Activated naive CD4-positive, alpha-beta T cell treated with anti-CD3 and anti-CD28 coated beads, Interleukin-2, amount 50 U/mL, for 16 hours (primary cell): ENCODE measurements around the gene ANKRD2.

Experiments used
- DNase-seq: peaks from one replicate; pipeline ENCODE4 v3.0.0-alpha.2; 2020

The ANKRD2 gene

GRCh38 chr10:97597778-97598177 is 25.2 kb downstream of the ANKRD2 start:
- no peak for DNase-seq

GRCh38 chr10:97598407-97599271 is 26.1 kb downstream of the ANKRD2 start:
- no peak for DNase-seq

- no peak for DNase-seq
Measured at GRCh38 chr10:97599272-97599619, 26.7 kb downstream of the ANKRD2 start.

- no peak for DNase-seq
Measured at GRCh38 chr10:97600616-97601015, 28.0 kb downstream of the ANKRD2 start.

GRCh38 chr10:97601268-97602215 is 29.0 kb downstream of the ANKRD2 start:
- DNase-seq = no peak

- no peak for DNase-seq
Measured at GRCh38 chr10:97607095-97607636, 34.6 kb downstream of the ANKRD2 start.

- DNase-seq = no peak
Measured at GRCh38 chr10:97608991-97609561, 36.5 kb downstream of the ANKRD2 start.

- no peak for DNase-seq
Measured at GRCh38 chr10:97611473-97611872, 38.9 kb downstream of the ANKRD2 start.

- DNase-seq = no peak
Measured at GRCh38 chr10:97612386-97612785, 39.8 kb downstream of the ANKRD2 start.

- no peak for DNase-seq
Measured at GRCh38 chr10:97618285-97618684, 45.7 kb downstream of the ANKRD2 start.

- DNase-seq = no peak
Measured at GRCh38 chr10:97618733-97619132, 46.2 kb downstream of the ANKRD2 start.

- no peak for DNase-seq
Measured at GRCh38 chr10:97623277-97623676, 50.7 kb downstream of the ANKRD2 start.

GRCh38 chr10:97627731-97628130 is 55.2 kb downstream of the ANKRD2 start:
- DNase-seq = no peak

- no peak for DNase-seq
Measured at GRCh38 chr10:97628228-97628627, 55.6 kb downstream of the ANKRD2 start.

- DNase-seq = no peak
Measured at GRCh38 chr10:97629289-97629688, 56.7 kb downstream of the ANKRD2 start.

- DNase-seq = no peak
Measured at GRCh38 chr10:97631098-97631497, 58.5 kb downstream of the ANKRD2 start.

GRCh38 chr10:97632949-97633884 is 60.6 kb downstream of the ANKRD2 start, which contains the start of gene MORN4:
Gene MORN4 (minus strand): TSS chr10:97633500. CDS start chr10:97619653, 13,847 bp downstream.
- peak; percentile 92 for DNase-seq
